ENCODE measurements around the gene PPP2R3A. TPM values are rescaled to one million over a fixed set of nuclear protein-coding genes. Genes with fewer than 3 reads are reported as not detected.
"Not testable (repeated sequence)": the region's sequence is repeated elsewhere in the genome, so short reads cannot be mapped to it uniquely, and the experiment has no call there.

The PPP2R3A gene
- total RNA-seq, result 0.52 TPM

- Histone ChIP-seq H3K9me3 (ENCODE audit: low read depth, low read length) (no peaks in the 10 kb centered on the region), H3K4me3 (ENCODE audit: low read length) (peak within 1 kb of the TSS; percentile 38), H3K4me1 (ENCODE audit: insufficient read depth, low read length) (peaks cover 9% of the 10 kb centered on the region), H3K27me3 (ENCODE audit: insufficient read depth, low read length) (peaks cover 32% of the 10 kb centered on the region)
Observed at GRCh38 chr3:135965506-135966270, at the start of gene PPP2R3A. TSS of gene PPP2R3A (plus strand) at chr3:135965728. CDS start at chr3:136001499, 35,771 bp downstream.

GRCh38 chr3:135916310-135916709 lies 49.2 kb upstream of the PPP2R3A start:
- Histone ChIP-seq H3K4me3 (ENCODE audit: low read length) (no peak overlapping the region), H3K4me1 (ENCODE audit: insufficient read depth, low read length) (no peaks in the 10 kb centered on the region), H3K9me3 (ENCODE audit: low read depth, low read length) (no peaks in the 10 kb centered on the region), H3K27me3 (ENCODE audit: insufficient read depth, low read length) (no peaks in the 10 kb centered on the region)

GRCh38 chr3:135917076-135917475 lies 48.5 kb upstream of the PPP2R3A start:
- H3K9me3 ChIP-seq (ENCODE audit: low read depth, low read length), result no peaks in the 10 kb centered on the region
- no peaks in the 10 kb centered on the region for H3K27me3 ChIP-seq (ENCODE audit: insufficient read depth, low read length)
- no peaks in the 10 kb centered on the region for H3K4me1 ChIP-seq (ENCODE audit: insufficient read depth, low read length)
- no peak overlapping the region for H3K4me3 ChIP-seq (ENCODE audit: low read length)

- Histone ChIP-seq H3K27me3 (ENCODE audit: insufficient read depth, low read length) (no peaks in the 10 kb centered on the region), H3K4me1 (ENCODE audit: insufficient read depth, low read length) (no peaks in the 10 kb centered on the region), H3K4me3 (ENCODE audit: low read length) (no peak overlapping the region), H3K9me3 (ENCODE audit: low read depth, low read length) (no peaks in the 10 kb centered on the region)
Observed at GRCh38 chr3:135917927-135918597, 47.5 kb upstream of the PPP2R3A start.

GRCh38 chr3:135918600-135918999 lies 46.9 kb upstream of the PPP2R3A start:
- no peaks in the 10 kb centered on the region for H3K27me3 ChIP-seq (ENCODE audit: insufficient read depth, low read length)
- no peaks in the 10 kb centered on the region for H3K9me3 ChIP-seq (ENCODE audit: low read depth, low read length)
- H3K4me3 ChIP-seq (ENCODE audit: low read length), result no peak overlapping the region
- H3K4me1 ChIP-seq (ENCODE audit: insufficient read depth, low read length), result no peaks in the 10 kb centered on the region

- H3K27me3 ChIP-seq (ENCODE audit: insufficient read depth, low read length), result no peaks in the 10 kb centered on the region
- no peaks in the 10 kb centered on the region for H3K4me1 ChIP-seq (ENCODE audit: insufficient read depth, low read length)
- H3K9me3 ChIP-seq (ENCODE audit: low read depth, low read length), result no peaks in the 10 kb centered on the region
- no peak overlapping the region for H3K4me3 ChIP-seq (ENCODE audit: low read length)
Observed at GRCh38 chr3:135920275-135920674, 45.3 kb upstream of the PPP2R3A start.

GRCh38 chr3:135922903-135923250 lies 42.7 kb upstream of the PPP2R3A start:
- Histone ChIP-seq H3K4me3 (ENCODE audit: low read length) (no peak overlapping the region), H3K27me3 (ENCODE audit: insufficient read depth, low read length) (no peaks in the 10 kb centered on the region), H3K9me3 (ENCODE audit: low read depth, low read length) (no peaks in the 10 kb centered on the region)

GRCh38 chr3:135924506-135924905 lies 41.0 kb upstream of the PPP2R3A start:
- Histone ChIP-seq H3K27me3 (ENCODE audit: insufficient read depth, low read length) (no peaks in the 10 kb centered on the region), H3K4me1 (ENCODE audit: insufficient read depth, low read length) (no peaks in the 10 kb centered on the region), H3K4me3 (ENCODE audit: low read length) (no peak overlapping the region), H3K9me3 (ENCODE audit: low read depth, low read length) (no peaks in the 10 kb centered on the region)

More at GRCh38 chr3:135922903-135923250, 42.7 kb upstream of the PPP2R3A start:
- no peaks in the 10 kb centered on the region for H3K4me1 ChIP-seq (ENCODE audit: insufficient read depth, low read length)

- no peaks in the 10 kb centered on the region for H3K27me3 ChIP-seq (ENCODE audit: insufficient read depth, low read length)
Observed at GRCh38 chr3:135926664-135927063, 38.9 kb upstream of the PPP2R3A start.

GRCh38 chr3:135927155-135927554 lies 38.4 kb upstream of the PPP2R3A start:
- H3K4me1 ChIP-seq (ENCODE audit: insufficient read depth, low read length), result no peaks in the 10 kb centered on the region

More at GRCh38 chr3:135926664-135927063, 38.9 kb upstream of the PPP2R3A start:
- H3K4me3 ChIP-seq (ENCODE audit: low read length), result no peak overlapping the region
- H3K4me1 ChIP-seq (ENCODE audit: insufficient read depth, low read length), result no peaks in the 10 kb centered on the region
- no peaks in the 10 kb centered on the region for H3K9me3 ChIP-seq (ENCODE audit: low read depth, low read length)

GRCh38 chr3:135929670-135930069 lies 35.9 kb upstream of the PPP2R3A start:
- Histone ChIP-seq H3K4me3 (ENCODE audit: low read length) (no peak overlapping the region), H3K27me3 (ENCODE audit: insufficient read depth, low read length) (no peaks in the 10 kb centered on the region), H3K4me1 (ENCODE audit: insufficient read depth, low read length) (no peaks in the 10 kb centered on the region), H3K9me3 (ENCODE audit: low read depth, low read length) (no peaks in the 10 kb centered on the region)

More at GRCh38 chr3:135927155-135927554, 38.4 kb upstream of the PPP2R3A start:
- Histone ChIP-seq H3K27me3 (ENCODE audit: insufficient read depth, low read length) (no peaks in the 10 kb centered on the region), H3K4me3 (ENCODE audit: low read length) (no peak overlapping the region), H3K9me3 (ENCODE audit: low read depth, low read length) (no peaks in the 10 kb centered on the region)

GRCh38 chr3:135930255-135930654 lies 35.3 kb upstream of the PPP2R3A start:
- no peaks in the 10 kb centered on the region for H3K4me1 ChIP-seq (ENCODE audit: insufficient read depth, low read length)
- H3K9me3 ChIP-seq (ENCODE audit: low read depth, low read length), result no peaks in the 10 kb centered on the region
- no peaks in the 10 kb centered on the region for H3K27me3 ChIP-seq (ENCODE audit: insufficient read depth, low read length)
- no peak overlapping the region for H3K4me3 ChIP-seq (ENCODE audit: low read length)

GRCh38 chr3:135935171-135935570 lies 30.4 kb upstream of the PPP2R3A start:
- not testable (repeated sequence) for H3K4me1 ChIP-seq (ENCODE audit: insufficient read depth, low read length); H3K27me3 ChIP-seq (ENCODE audit: insufficient read depth, low read length); H3K4me3 ChIP-seq (ENCODE audit: low read length); H3K9me3 ChIP-seq (ENCODE audit: low read depth, low read length)

- H3K4me1 ChIP-seq (ENCODE audit: insufficient read depth, low read length); H3K9me3 ChIP-seq (ENCODE audit: low read depth, low read length); H3K4me3 ChIP-seq (ENCODE audit: low read length); H3K27me3 ChIP-seq (ENCODE audit: insufficient read depth, low read length): not testable (repeated sequence)
Observed at GRCh38 chr3:135937766-135938165, 27.8 kb upstream of the PPP2R3A start.

- no peaks in the 10 kb centered on the region for H3K4me1 ChIP-seq (ENCODE audit: insufficient read depth, low read length)
- H3K27me3 ChIP-seq (ENCODE audit: insufficient read depth, low read length), result peaks cover 5% of the 10 kb centered on the region
- no peak overlapping the region for H3K4me3 ChIP-seq (ENCODE audit: low read length)
- no peaks in the 10 kb centered on the region for H3K9me3 ChIP-seq (ENCODE audit: low read depth, low read length)
Observed at GRCh38 chr3:135944831-135945230, 20.7 kb upstream of the PPP2R3A start.

- no peak overlapping the region for H3K4me3 ChIP-seq (ENCODE audit: low read length)
- H3K4me1 ChIP-seq (ENCODE audit: insufficient read depth, low read length), result no peaks in the 10 kb centered on the region
- peaks cover 11% of the 10 kb centered on the region for H3K27me3 ChIP-seq (ENCODE audit: insufficient read depth, low read length)
- peaks cover 13% of the 10 kb centered on the region for H3K9me3 ChIP-seq (ENCODE audit: low read depth, low read length)
Observed at GRCh38 chr3:135950941-135951340, 14.6 kb upstream of the PPP2R3A start.

All from mononuclear cell (primary cell).